Left ventricle myocardium inferior (tissue), 1 donor: ENCODE measurements around the gene TMTC1. TPM values are rescaled to one million over a fixed set of nuclear protein-coding genes. Genes with fewer than 3 reads are reported as not detected.

Experiments used
- DNase-seq: peaks from one replicate; pipeline ENCODE4 v3.0.0-alpha.2; 2020
- H3K27ac ChIP-seq: fragments of 200-600 bp; replicated peaks from 2 replicates; pipeline ENCODE4 v1.8.0; 2021
- H3K27me3 ChIP-seq: fragments of 200-600 bp; 2 replicates; pipeline ENCODE4 v1.8.0; 2021; ENCODE audit warnings: low read depth
- H3K36me3 ChIP-seq: fragments of 200-600 bp; 2 replicates; pipeline ENCODE4 v1.8.0; 2021
- H3K4me1 ChIP-seq: fragments of 200-600 bp; 2 replicates; pipeline ENCODE4 v1.8.0; 2021
- H3K4me3 ChIP-seq: fragments of 200-600 bp; 2 replicates; pipeline ENCODE4 v1.8.0; 2021; ENCODE audit warnings: mild to moderate bottlenecking, moderate library complexity
- H3K9me3 ChIP-seq: fragments of 200-600 bp; replicated peaks from 2 replicates; pipeline ENCODE4 v1.8.0; 2021
- CTCF ChIP-seq: fragments of 200-600 bp; IDR thresholded peaks from 2 replicates; pipeline ENCODE4 v1.8.0; 2021; ENCODE audit warnings: antibody characterized with exemption, mild to moderate bottlenecking, borderline replicate concordance
- intact Hi-C: fragments of 100-400 bp; cut with micrococcal nuclease; formaldehyde crosslinking; loops from one replicate; pipeline ENCODE4 v1.11.0; 2022
- total RNA-seq: library from RNA; stranded (reverse); fragmentation: NEBNext Ultra II Directional; extraction: Animal tissue kit (Norgen Biotek cat#: 25700); gene quantifications from one replicate; pipeline ENCODE4 v1.2.1, GENCODE V29; 2021
- donor health status: DM: no; HTN: yes; CAD: no; lungs with severe emphysema.

The TMTC1 gene
- total RNA-seq, 1 donor from 2014 or later = 38.4 TPM

- no peak for TF ChIP-seq CTCF
- no peaks in the 10 kb centered on the region for H3K9me3 ChIP-seq
These were observed 12.0 kb upstream of the TMTC1 start for GRCh38 chr12:29795715-29796114.

GRCh38 chr12:29794862-29795261, 11.1 kb upstream of the TMTC1 start:
- Histone ChIP-seq H3K9me3 (no peaks in the 10 kb centered on the region), H3K27ac (no peak overlapping the region), H3K36me3 (no peaks in the 10 kb centered on the region), H3K4me1 (peaks cover 12% of the 10 kb centered on the region), H3K27me3 (no peaks in the 10 kb centered on the region), H3K4me3 (no peak overlapping the region)
- DNase-seq = no peak
- no peak for TF ChIP-seq CTCF
- intact Hi-C loops = no loop called here

More at GRCh38 chr12:29795715-29796114, 12.0 kb upstream of the TMTC1 start:
- Histone ChIP-seq H3K4me1 (peaks cover 12% of the 10 kb centered on the region), H3K36me3 (no peaks in the 10 kb centered on the region), H3K4me3 (no peak overlapping the region), H3K27me3 (no peaks in the 10 kb centered on the region), H3K27ac (no peak overlapping the region)
- no peak for DNase-seq
- intact Hi-C loops = no loop called here

- intact Hi-C loops = no loop called here
These were observed 9.1 kb upstream of the TMTC1 start for GRCh38 chr12:29792853-29793252.

GRCh38 chr12:29792132-29792531, 8.4 kb upstream of the TMTC1 start:
- H3K27me3 ChIP-seq = no peaks in the 10 kb centered on the region
- no peak for DNase-seq
- H3K4me1 ChIP-seq = peaks cover 10% of the 10 kb centered on the region
- no peaks in the 10 kb centered on the region for H3K36me3 ChIP-seq
- intact Hi-C loops = no loop called here
- no peak overlapping the region for H3K4me3 ChIP-seq
- H3K9me3 ChIP-seq = no peaks in the 10 kb centered on the region
- no peak overlapping the region for H3K27ac ChIP-seq
- TF ChIP-seq CTCF = no peak

More at GRCh38 chr12:29792853-29793252, 9.1 kb upstream of the TMTC1 start:
- Histone ChIP-seq H3K36me3 (no peaks in the 10 kb centered on the region), H3K27ac (no peak overlapping the region), H3K9me3 (no peaks in the 10 kb centered on the region), H3K4me3 (no peak overlapping the region), H3K4me1 (peaks cover 12% of the 10 kb centered on the region), H3K27me3 (no peaks in the 10 kb centered on the region)
- DNase-seq = no peak
- no peak for TF ChIP-seq CTCF

GRCh38 chr12:29782871-29783772, 620 bp downstream of the TMTC1 start:
- Histone ChIP-seq H3K27me3 (no peaks in the 10 kb centered on the region), H3K4me1 (peaks cover 59% of the 10 kb centered on the region), H3K9me3 (peaks cover 9% of the 10 kb centered on the region), H3K27ac (peak overlapping the region; percentile 94), H3K36me3 (peaks cover 8% of the 10 kb centered on the region), H3K4me3 (peak overlapping the region; percentile 94)
- intact Hi-C loops = no loop called here
- TF ChIP-seq CTCF = no peak
- peak; percentile 53 for DNase-seq
